GM23338 (cell line): ENCODE data around the gene PARVA. TPM values are rescaled to one million over a fixed set of nuclear protein-coding genes. Genes with fewer than 3 reads are reported as not detected.

Source experiments
- ATAC-seq: fragments of 200-7000 bp; cut with Tn5 transposase; 3 replicates; pipeline ENCODE4 v1.9.1; 2020
- DNase-seq: peaks from one replicate; pipeline ENCODE4 v3.0.0-alpha.2; 2015; ENCODE audit warnings: low spot score
- H2AFZ ChIP-seq: fragments of 200-600 bp; sonication (generic); 2 replicates; pipeline ENCODE4 v1.8.0; 2016; ENCODE audit warnings: antibody characterized with exemption, mild to moderate bottlenecking, moderate library complexity
- H3F3A ChIP-seq: fragments of 200-600 bp; sonication (generic); replicated peaks from 2 replicates; pipeline ENCODE4 v1.8.0; 2017; ENCODE audit warnings: antibody characterized with exemption, mixed run types, low read depth
- H3K27ac ChIP-seq: fragments of 200-600 bp; sonication (generic); 2 replicates; pipeline ENCODE4 v1.6.1; 2016; ENCODE audit warnings: low read depth
- H3K27me3 ChIP-seq: fragments of 200-600 bp; sonication (generic); 2 replicates; pipeline ENCODE4 v1.8.0; 2016; ENCODE audit warnings: mild to moderate bottlenecking, mixed run types, moderate library complexity; ENCODE audit not compliant: insufficient read depth
- H3K36me3 ChIP-seq: fragments of 200-600 bp; sonication (generic); 2 replicates; pipeline ENCODE4 v1.8.0; 2016; ENCODE audit warnings: mild to moderate bottlenecking; ENCODE audit not compliant: insufficient read depth
- H3K4me1 ChIP-seq: fragments of 200-600 bp; sonication (generic); 2 replicates; pipeline ENCODE4 v1.8.0; 2016; ENCODE audit warnings: mild to moderate bottlenecking, moderate library complexity; ENCODE audit not compliant: insufficient read depth
- H3K4me2 ChIP-seq: fragments of 200-600 bp; sonication (generic); 2 replicates; pipeline ENCODE4 v1.7.1; 2017; ENCODE audit warnings: mixed run types
- H3K4me3 ChIP-seq: fragments of 200-600 bp; sonication (generic); 2 replicates; pipeline ENCODE4 v1.6.1; 2016; ENCODE audit warnings: mixed run types
- H3K79me2 ChIP-seq: fragments of 200-600 bp; sonication (generic); replicated peaks from 2 replicates; pipeline ENCODE4 v1.8.0; 2017; ENCODE audit warnings: mild to moderate bottlenecking; ENCODE audit not compliant: insufficient read depth
- H3K9me2 ChIP-seq: fragments of 200-600 bp; sonication (generic); 2 replicates; pipeline ENCODE4 v1.8.0; 2017; ENCODE audit not compliant: insufficient read depth
- H4K20me1 ChIP-seq: fragments of 200-600 bp; sonication (generic); replicated peaks from 2 replicates; pipeline ENCODE4 v1.8.0; 2017; ENCODE audit warnings: mild to moderate bottlenecking; ENCODE audit not compliant: insufficient read depth
- H3K27ac Mint-ChIP-seq: 2 replicates; pipeline ENCODE4 v1.8.0; 2020; ENCODE audit warnings: inconsistent platforms, mild to moderate bottlenecking, moderate library complexity, mixed read lengths
- H3K27me3 Mint-ChIP-seq: 3 replicates; pipeline ENCODE4 v1.8.0; 2022; ENCODE audit warnings: low read depth, mild to moderate bottlenecking, moderate library complexity, mixed read lengths, inconsistent platforms; ENCODE audit not compliant: insufficient read depth, poor library complexity
- H3K36me3 Mint-ChIP-seq: 3 replicates; pipeline ENCODE4 v1.8.0; 2021; ENCODE audit warnings: low read depth, mild to moderate bottlenecking, inconsistent platforms, moderate library complexity, mixed read lengths
- H3K4me1 Mint-ChIP-seq: 3 replicates; pipeline ENCODE4 v1.8.0; 2020; ENCODE audit warnings: mild to moderate bottlenecking, inconsistent platforms, mixed read lengths
- H3K4me3 Mint-ChIP-seq: 3 replicates; pipeline ENCODE4 v1.8.0; 2021; ENCODE audit warnings: moderate library complexity, mild to moderate bottlenecking, inconsistent platforms, mixed read lengths
- H3K9me3 Mint-ChIP-seq: 3 replicates; pipeline ENCODE4 v1.8.0; 2020; ENCODE audit warnings: moderate library complexity, mild to moderate bottlenecking, inconsistent platforms, mixed read lengths
- EZH2 ChIP-seq: fragments of 200-600 bp; sonication (generic); IDR thresholded peaks from one replicate; pipeline ENCODE4 v1.8.0; 2017; ENCODE audit warnings: antibody characterized with exemption, mild to moderate bottlenecking, low read depth; ENCODE audit not compliant: unreplicated experiment
- JUNB ChIP-seq: IDR thresholded peaks from one replicate; pipeline ENCODE4 v1.6.1; 2016; ENCODE audit warnings: antibody characterized with exemption; ENCODE audit not compliant: unreplicated experiment
- POLR2AphosphoS5 ChIP-seq: IDR thresholded peaks from 2 replicates; pipeline ENCODE4 v1.6.1; 2016; ENCODE audit warnings: antibody characterized with exemption, low read depth
- STAT1 ChIP-seq: IDR thresholded peaks from one replicate; pipeline ENCODE4 v1.6.1; 2016; ENCODE audit warnings: antibody characterized with exemption; ENCODE audit not compliant: unreplicated experiment
- ZNF114 ChIP-seq: fragments of 250-450 bp; sonication (Bioruptor Pico); IDR thresholded peaks from 2 replicates; pipeline ENCODE4 v1.5.0; 2020; ENCODE audit warnings: mild to moderate bottlenecking, moderate library complexity
- ZNF331 ChIP-seq: fragments of 250-450 bp; sonication (Bioruptor Pico); IDR thresholded peaks from 2 replicates; pipeline ENCODE4 v1.5.0; 2020; ENCODE audit warnings: low read depth, mild to moderate bottlenecking, moderate library complexity
- long read RNA-seq: library from polyadenylated mRNA; unstranded; transcript quantifications from one replicate; pipeline ENCODE4 v2.0.0, GENCODE V29; 2020; ENCODE audit not compliant: unreplicated experiment
- polyA plus RNA-seq: library from polyadenylated mRNA; unstranded; fragments of >200 nt; fragmentation: Nextera tagmentation; extraction: Ambion mirVana; gene quantifications from 2 replicates; pipeline ENCODE4 v1.2.1, GENCODE V29; 2016
- total RNA-seq: library from RNA; depleted of rRNA; stranded (reverse); fragments of >200 nt; shearing (Covaris generic); gene quantifications from 2 replicates; pipeline ENCODE4 v1.2.3, GENCODE V29; 2014; rRNA removed
- TF ChIP-seq, protein P1 (sequence below): fragments of 250-450 bp; sonication (Bioruptor Pico); IDR thresholded peaks from 2 replicates; pipeline ENCODE4 v1.5.0; 2020; ENCODE audit warnings: mild to moderate bottlenecking, moderate library complexity

PARVA gene
- total RNA-seq = 6.9 and 7.6 TPM in 2 replicates
- polyA plus RNA-seq = 5.1 and 5.8 TPM in 2 replicates
- long read RNA-seq, full-length matches to known transcripts = 9 of 9 reads
- long read RNA-seq, partial matches to known transcripts = 0 of 9 reads
- long read RNA-seq, other reads (novel, unspliced or antisense) = 0 of 9 reads

GRCh38 chr11:12377106-12377823 lies at the start of gene PARVA:
TSS of gene PARVA (plus strand) at chr11:12377571. CDS start at chr11:12377648, 77 bp downstream.
- peaks cover 18% of the 10 kb centered on the region for H3K27me3 Mint-ChIP-seq

DNA sequence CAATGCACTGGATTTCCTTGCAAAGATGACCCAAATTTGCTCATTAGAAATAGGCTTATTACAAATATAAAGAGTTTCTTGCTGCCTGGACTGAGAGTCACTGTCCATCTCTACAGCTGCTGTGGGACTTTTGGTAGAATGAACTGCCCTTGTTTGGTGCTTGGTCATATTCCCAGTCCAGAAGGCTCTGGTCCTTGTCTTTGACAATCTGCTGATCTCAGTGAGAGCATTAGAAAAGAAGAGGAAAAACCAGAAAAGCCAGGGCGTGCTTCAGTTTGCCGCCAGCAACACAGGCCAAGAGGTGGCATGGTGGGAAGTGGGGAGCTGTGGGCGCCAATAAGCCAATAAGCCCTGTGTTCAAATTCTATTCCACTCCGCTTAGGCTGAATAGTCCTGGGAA lies 48.2 kb upstream of the PARVA start:
- DNase-seq (no peak), ATAC-seq (no peak)
- H3K27me3 Mint-ChIP-seq = no peaks in the 10 kb centered on the region
- Histone ChIP-seq H3K36me3 (no peaks in the 10 kb centered on the region), H3K9me2 (no peaks in the 10 kb centered on the region), H3K27me3 (no peaks in the 10 kb centered on the region), H3K4me1 (peaks cover 12% of the 10 kb centered on the region), H4K20me1 (no peaks in the 10 kb centered on the region), H3K4me2 (no peak overlapping the region), H3K27ac (no peak overlapping the region), H3K4me3 (no peak overlapping the region), H2AFZ (no peak overlapping the region), H3K79me2 (no peaks in the 10 kb centered on the region), H3F3A (no peaks in the 10 kb centered on the region)
- TF ChIP-seq ZNF114 (CRISPR knock-in tag) (no peak), JUNB (no peak), STAT1 (no peak)
- H3K9me3 Mint-ChIP-seq = no peaks in the 10 kb centered on the region
- no peak overlapping the region for H3K27ac Mint-ChIP-seq
- H3K4me3 Mint-ChIP-seq = no peak overlapping the region
- H3K4me1 Mint-ChIP-seq = peaks cover 18% of the 10 kb centered on the region
- H3K36me3 Mint-ChIP-seq = no peaks in the 10 kb centered on the region

More at GRCh38 chr11:12377106-12377823, at the start of gene PARVA:
- Histone ChIP-seq H3K4me1 (peaks cover 10% of the 10 kb centered on the region), H3K27ac (peak within 1 kb of the TSS; percentile 98), H3K9me2 (0 out of 2 replicates have a peak, but pooled peaks cover 4% of the 10 kb centered on the region), H4K20me1 (no peaks in the 10 kb centered on the region), H3K36me3 (no peaks in the 10 kb centered on the region), H3K79me2 (peaks cover 4% of the 10 kb centered on the region; the same call in 1 of the 2 replicates), H3K4me2 (peak within 1 kb of the TSS; percentile 99), H2AFZ (peak within 1 kb of the TSS; percentile 97), H3F3A (peaks cover 6% of the 10 kb centered on the region; the same call in 1 of the 2 replicates), H3K27me3 (peaks cover 21% of the 10 kb centered on the region), H3K4me3 (peak within 1 kb of the TSS; percentile 92)
- Mint-ChIP-seq H3K36me3 (peaks cover 6% of the 10 kb centered on the region; the same call in 2 of the 3 replicates), H3K4me1 (peaks cover 22% of the 10 kb centered on the region), H3K27ac (peak within 1 kb of the TSS; percentile 97), H3K4me3 (peak within 1 kb of the TSS; percentile 93), H3K9me3 (peaks cover 16% of the 10 kb centered on the region; the same call in 2 of the 3 replicates)
- TF ChIP-seq POLR2AphosphoS5 = peak; percentile 50
- TF ChIP-seq ZNF331 (CRISPR knock-in tag) = no peak
- peak; percentile 82; the same call in 1 of the 2 replicates for TF ChIP-seq ZNF114 (CRISPR knock-in tag)
- DNase-seq = peak; percentile 96
- ATAC-seq = peak; percentile 72

DNA sequence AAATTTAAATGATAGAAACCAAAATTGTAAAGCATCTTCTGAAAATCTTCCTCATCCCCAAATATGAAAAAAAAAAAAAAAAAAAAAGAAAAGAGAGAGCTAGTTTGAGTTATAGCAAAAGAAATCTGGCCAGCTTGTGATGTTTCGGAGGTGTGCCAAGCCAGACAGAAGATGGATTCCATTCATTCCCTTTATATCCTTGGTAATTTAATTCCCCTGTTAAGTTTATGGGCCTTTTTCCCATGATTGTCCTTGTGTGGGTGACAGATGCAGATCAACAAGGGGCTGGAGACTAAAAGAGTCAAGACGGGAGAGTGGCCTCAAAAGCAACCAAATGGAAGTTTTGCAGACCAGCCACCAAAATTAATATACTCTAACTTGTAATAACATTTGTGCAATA lies 47.6 kb upstream of the PARVA start:
- no peak for ATAC-seq
- no peaks in the 10 kb centered on the region for H3K79me2 ChIP-seq
- Mint-ChIP-seq H3K9me3 (no peaks in the 10 kb centered on the region), H3K36me3 (no peaks in the 10 kb centered on the region), H3K27me3 (no peaks in the 10 kb centered on the region), H3K4me3 (no peak overlapping the region), H3K4me1 (peaks cover 18% of the 10 kb centered on the region), H3K27ac (no peak overlapping the region)
- no peaks in the 10 kb centered on the region for H3K27me3 ChIP-seq
- 0 out of 2 replicates have a peak overlapping the region, but pooled peaks have one; percentile 54 for H3K4me2 ChIP-seq
- no peak for DNase-seq
- H2AFZ ChIP-seq = no peak overlapping the region
- peaks cover 12% of the 10 kb centered on the region for H3K4me1 ChIP-seq
- no peaks in the 10 kb centered on the region for H3K36me3 ChIP-seq
- H3K4me3 ChIP-seq = no peak overlapping the region
- no peaks in the 10 kb centered on the region for H3F3A ChIP-seq
- no peaks in the 10 kb centered on the region for H4K20me1 ChIP-seq
- H3K27ac ChIP-seq = no peak overlapping the region
- H3K9me2 ChIP-seq = no peaks in the 10 kb centered on the region
- TF ChIP-seq EZH2 (no peak), ZNF331 (CRISPR knock-in tag) (no peak), POLR2AphosphoS5 (no peak)
- TF ChIP-seq, protein P1, sequence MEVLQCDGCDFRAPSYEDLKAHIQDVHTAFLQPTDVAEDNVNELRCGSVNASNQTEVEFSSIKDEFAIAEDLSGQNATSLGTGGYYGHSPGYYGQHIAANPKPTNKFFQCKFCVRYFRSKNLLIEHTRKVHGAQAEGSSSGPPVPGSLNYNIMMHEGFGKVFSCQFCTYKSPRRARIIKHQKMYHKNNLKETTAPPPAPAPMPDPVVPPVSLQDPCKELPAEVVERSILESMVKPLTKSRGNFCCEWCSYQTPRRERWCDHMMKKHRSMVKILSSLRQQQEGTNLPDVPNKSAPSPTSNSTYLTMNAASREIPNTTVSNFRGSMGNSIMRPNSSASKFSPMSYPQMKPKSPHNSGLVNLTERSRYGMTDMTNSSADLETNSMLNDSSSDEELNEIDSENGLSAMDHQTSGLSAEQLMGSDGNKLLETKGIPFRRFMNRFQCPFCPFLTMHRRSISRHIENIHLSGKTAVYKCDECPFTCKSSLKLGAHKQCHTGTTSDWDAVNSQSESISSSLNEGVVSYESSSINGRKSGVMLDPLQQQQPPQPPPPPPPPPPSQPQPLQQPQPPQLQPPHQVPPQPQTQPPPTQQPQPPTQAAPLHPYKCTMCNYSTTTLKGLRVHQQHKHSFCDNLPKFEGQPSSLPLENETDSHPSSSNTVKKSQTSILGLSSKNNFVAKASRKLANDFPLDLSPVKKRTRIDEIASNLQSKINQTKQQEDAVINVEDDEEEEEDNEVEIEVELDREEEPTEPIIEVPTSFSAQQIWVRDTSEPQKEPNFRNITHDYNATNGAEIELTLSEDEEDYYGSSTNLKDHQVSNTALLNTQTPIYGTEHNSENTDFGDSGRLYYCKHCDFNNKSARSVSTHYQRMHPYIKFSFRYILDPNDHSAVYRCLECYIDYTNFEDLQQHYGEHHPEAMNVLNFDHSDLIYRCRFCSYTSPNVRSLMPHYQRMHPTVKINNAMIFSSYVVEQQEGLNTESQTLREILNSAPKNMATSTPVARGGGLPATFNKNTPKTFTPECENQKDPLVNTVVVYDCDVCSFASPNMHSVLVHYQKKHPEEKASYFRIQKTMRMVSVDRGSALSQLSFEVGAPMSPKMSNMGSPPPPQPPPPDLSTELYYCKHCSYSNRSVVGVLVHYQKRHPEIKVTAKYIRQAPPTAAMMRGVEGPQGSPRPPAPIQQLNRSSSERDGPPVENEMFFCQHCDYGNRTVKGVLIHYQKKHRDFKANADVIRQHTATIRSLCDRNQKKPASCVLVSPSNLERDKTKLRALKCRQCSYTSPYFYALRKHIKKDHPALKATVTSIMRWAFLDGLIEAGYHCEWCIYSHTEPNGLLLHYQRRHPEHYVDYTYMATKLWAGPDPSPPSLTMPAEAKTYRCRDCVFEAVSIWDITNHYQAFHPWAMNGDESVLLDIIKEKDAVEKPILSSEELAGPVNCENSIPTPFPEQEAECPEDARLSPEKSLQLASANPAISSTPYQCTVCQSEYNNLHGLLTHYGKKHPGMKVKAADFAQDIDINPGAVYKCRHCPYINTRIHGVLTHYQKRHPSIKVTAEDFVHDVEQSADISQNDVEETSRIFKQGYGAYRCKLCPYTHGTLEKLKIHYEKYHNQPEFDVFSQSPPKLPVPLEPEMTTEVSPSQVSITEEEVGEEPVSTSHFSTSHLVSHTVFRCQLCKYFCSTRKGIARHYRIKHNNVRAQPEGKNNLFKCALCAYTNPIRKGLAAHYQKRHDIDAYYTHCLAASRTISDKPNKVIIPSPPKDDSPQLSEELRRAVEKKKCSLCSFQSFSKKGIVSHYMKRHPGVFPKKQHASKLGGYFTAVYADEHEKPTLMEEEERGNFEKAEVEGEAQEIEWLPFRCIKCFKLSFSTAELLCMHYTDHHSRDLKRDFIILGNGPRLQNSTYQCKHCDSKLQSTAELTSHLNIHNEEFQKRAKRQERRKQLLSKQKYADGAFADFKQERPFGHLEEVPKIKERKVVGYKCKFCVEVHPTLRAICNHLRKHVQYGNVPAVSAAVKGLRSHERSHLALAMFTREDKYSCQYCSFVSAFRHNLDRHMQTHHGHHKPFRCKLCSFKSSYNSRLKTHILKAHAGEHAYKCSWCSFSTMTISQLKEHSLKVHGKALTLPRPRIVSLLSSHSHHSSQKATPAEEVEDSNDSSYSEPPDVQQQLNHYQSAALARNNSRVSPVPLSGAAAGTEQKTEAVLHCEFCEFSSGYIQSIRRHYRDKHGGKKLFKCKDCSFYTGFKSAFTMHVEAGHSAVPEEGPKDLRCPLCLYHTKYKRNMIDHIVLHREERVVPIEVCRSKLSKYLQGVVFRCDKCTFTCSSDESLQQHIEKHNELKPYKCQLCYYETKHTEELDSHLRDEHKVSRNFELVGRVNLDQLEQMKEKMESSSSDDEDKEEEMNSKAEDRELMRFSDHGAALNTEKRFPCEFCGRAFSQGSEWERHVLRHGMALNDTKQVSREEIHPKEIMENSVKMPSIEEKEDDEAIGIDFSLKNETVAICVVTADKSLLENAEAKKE (CRISPR knock-in tag) = no peak
